ENCODE data around the gene CPM. TPM values are rescaled to one million over a fixed set of nuclear protein-coding genes. Genes with fewer than 3 reads are reported as not detected.

The CPM gene
- total and polyA plus RNA-seq, 2 of the 4 experiments (the other 2 are of a cell fraction) = 2.0 to 8.8 TPM

- H3K9me1 ChIP-seq (ENCODE audit: insufficient read depth, low read length) = no peaks in the 10 kb centered on the region
These were observed 55.4 kb downstream of the CPM start for GRCh38 chr12:68877583-68877982.

More at GRCh38 chr12:68877583-68877982, 55.4 kb downstream of the CPM start:
- ATAC-seq (ENCODE audit: low read depth) (no peak), DNase-seq (no peak)
- dilution Hi-C loops (cut with HindIII; ENCODE audit: low sequenced_read_pairs, unreplicated experiment) (no loop called here), in situ Hi-C loops (cut with MboI; ENCODE audit: low sequenced_read_pairs) (no loop called here), intact Hi-C loops (cut with micrococcal nuclease) (no loop called here)
- CTCF ChIA-PET = interaction anchor here (1.3 kb wide), 1 partner anchor 17 kb away, joined by 5 read pairs; no protein-coding TSS in a partner anchor
- Histone ChIP-seq H2BK15ac (ENCODE audit: low read depth, low read length) (no peak overlapping the region), H4K20me1 (ENCODE audit: insufficient read depth, low read length) (no peaks in the 10 kb centered on the region), H3K9ac (ENCODE audit: low read depth, low read length) (no peak overlapping the region), H3K36me3 (ENCODE audit: control insufficient read depth, insufficient read depth, low read length) (no peaks in the 10 kb centered on the region), H4K91ac (ENCODE audit: insufficient read depth, low read depth, low read length) (no peak overlapping the region), H3K18ac (ENCODE audit: low read depth, low read length) (no peak overlapping the region), H2BK5ac (ENCODE audit: low read depth, low read length, poor library complexity, severe bottlenecking) (no peak overlapping the region), H2AFZ (replicated peaks; ENCODE audit: low read length, poor library complexity) (no peak overlapping the region), H3K4ac (ENCODE audit: low read depth, low read length) (no peak overlapping the region), H4K5ac (ENCODE audit: low read depth, low read length) (no peak overlapping the region), H3K27ac (ENCODE audit: insufficient read depth, low read length) (no peak overlapping the region), H2BK20ac (ENCODE audit: low read depth, low read length) (no peak overlapping the region), H3K23ac (ENCODE audit: low read depth, low read length) (no peak overlapping the region), H3K9me3 (ENCODE audit: control insufficient read depth, insufficient read depth, low read length) (peaks cover 5% of the 10 kb centered on the region), H3K4me1 (ENCODE audit: control insufficient read depth, insufficient read depth, low read length) (no peaks in the 10 kb centered on the region), H3K27me3 (ENCODE audit: control insufficient read depth, insufficient read depth, low read length) (no peaks in the 10 kb centered on the region), H3K14ac (replicated peaks; ENCODE audit: low read depth, low read length) (no peak overlapping the region), H3K56ac (ENCODE audit: extremely low read depth, insufficient read depth, low read length) (no peak overlapping the region), H3K79me1 (ENCODE audit: low read depth in 1 of 2, low read length in 2 of 2) (no peaks in the 10 kb centered on the region), H2BK120ac (ENCODE audit: low read depth, low read length) (no peak overlapping the region), H4K8ac (ENCODE audit: low read depth in 2 of 2, low read length in 2 of 2) (no peak overlapping the region), H2AK5ac (ENCODE audit: low read depth, low read length) (no peak overlapping the region), H3K4me2 (ENCODE audit: low read depth, low read length) (no peak overlapping the region), H2AK9ac (replicated peaks; ENCODE audit: low read depth, low read length, poor library complexity) (no peak overlapping the region), H3K4me3 (ENCODE audit: insufficient read depth, low read depth, low read length) (no peak overlapping the region)
- WGBS, 2 experiments (ENCODE audit: extremely low coverage in 2 of 2, insufficient read length in 1 of 2) = no CpG with 5 or more reads among the region's 4 CpGs
- no TSS peak for BruUV-seq (replicated peaks)
- TF ChIP-seq BHLHE40 (IDR thresholded peaks at IDR 0.05; ENCODE audit: low read depth, low read length) (no peak), CTCF (conservative IDR thresholded peaks at IDR 0.05; ENCODE audit: low read depth, low read length) (no peak), CEBPB (IDR thresholded peaks at IDR 0.05; ENCODE audit: low read depth, low read length) (no peak), ELK1 (IDR thresholded peaks at IDR 0.05; ENCODE audit: borderline replicate concordance, low read depth, low read length) (no peak), FOS (IDR thresholded peaks at IDR 0.05; ENCODE audit: low read depth, low read length) (no peak), RFX5 (IDR thresholded peaks at IDR 0.05; ENCODE audit: low read depth, low read length) (no peak), RCOR1 (IDR thresholded peaks at IDR 0.05; ENCODE audit: insufficient replicate concordance, low read length) (no peak), MAZ (IDR thresholded peaks at IDR 0.05; ENCODE audit: borderline replicate concordance, low read depth, low read length) (no peak), MAFK (IDR thresholded peaks at IDR 0.05; ENCODE audit: low read depth, low read length) (no peak), RAD21 (IDR thresholded peaks at IDR 0.05; ENCODE audit: low read length) (no peak), MXI1 (IDR thresholded peaks at IDR 0.05; ENCODE audit: borderline replicate concordance, low read depth, low read length) (no peak), SMC3 (IDR thresholded peaks at IDR 0.05; ENCODE audit: low read depth, low read length) (no peak), NFE2L2 (IDR thresholded peaks at IDR 0.05; ENCODE audit: low read depth, low read length) (no peak), CHD1 (IDR thresholded peaks at IDR 0.05; ENCODE audit: low read depth, low read length) (no peak)
- POLR2A ChIA-PET (ENCODE audit: unreplicated experiment) = no interaction called here
